Left hindlimb (tissue), 1 donor: Measurements from ENCODE around the gene STOML2.

Source experiments
- DNase-seq: peaks from one replicate; pipeline ENCODE4 v3.0.0-alpha.2; 2018

STOML2 gene

GRCh38 chr9:35071814-35072460, 31.0 kb downstream of the STOML2 start:
- peak; percentile 88 for DNase-seq

- DNase-seq: peak; percentile 1
These were observed 31.8 kb downstream of the STOML2 start for GRCh38 chr9:35070823-35071813.

GRCh38 chr9:35069020-35069419, 33.9 kb downstream of the STOML2 start:
- no peak for DNase-seq

- peak; percentile 1 for DNase-seq
These were observed 35.9 kb downstream of the STOML2 start for GRCh38 chr9:35067056-35067455.

GRCh38 chr9:35060548-35061207, 42.3 kb downstream of the STOML2 start:
- DNase-seq: peak; percentile 14

GRCh38 chr9:35059438-35059837, 43.5 kb downstream of the STOML2 start:
- DNase-seq: peak; percentile 9

GRCh38 chr9:35057271-35057620, 45.7 kb downstream of the STOML2 start:
- no peak for DNase-seq

GRCh38 chr9:35056571-35057270, 46.2 kb downstream of the STOML2 start:
- no peak for DNase-seq

GRCh38 chr9:35054871-35055644, 47.9 kb downstream of the STOML2 start:
- DNase-seq: no peak

GRCh38 chr9:35054185-35054835, 48.6 kb downstream of the STOML2 start:
- no peak for DNase-seq

- DNase-seq: no peak
These were observed 51.6 kb downstream of the STOML2 start for GRCh38 chr9:35051069-35051967.
